ENCODE measurements around the gene MTF2. TPM values are rescaled to one million over a fixed set of nuclear protein-coding genes. Genes with fewer than 3 reads are reported as not detected.
"Not testable (repeated sequence)": the region's sequence is repeated elsewhere in the genome, so short reads cannot be mapped to it uniquely, and the experiment has no call there.

MTF2 gene
- total and polyA plus RNA-seq, 4 donors = 30.8 to 44.8 (median 37.7) TPM

DNA sequence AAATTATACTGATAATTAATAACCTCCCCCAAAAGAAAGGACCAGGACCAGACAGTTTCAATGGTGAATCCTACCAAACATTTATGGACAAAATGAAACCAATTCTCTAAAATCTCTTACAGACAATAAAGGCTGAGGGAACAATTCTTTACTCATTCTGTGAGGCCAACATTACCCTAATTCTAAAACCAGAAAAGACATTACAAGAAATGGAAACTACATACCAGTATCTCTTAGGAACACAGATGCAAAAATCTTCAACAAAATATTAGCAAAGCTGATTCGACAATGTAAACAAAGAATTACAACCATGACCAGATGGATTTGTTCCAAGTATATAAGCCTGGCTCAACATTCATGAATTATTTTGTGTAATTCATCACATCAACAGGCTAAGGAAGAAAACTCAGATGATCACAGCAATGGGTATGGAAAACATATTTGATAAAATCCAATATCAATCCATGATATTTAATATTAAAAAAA, 92.5 kb downstream of the MTF2 start:
- no peaks in the 10 kb centered on the region for H3K27me3 ChIP-seq (ENCODE audit: control insufficient read depth, insufficient read depth, low read length)
- WGBS (ENCODE audit: insufficient coverage) = no CpG with 5 or more reads among the region's 1 CpG
- peaks cover 5% of the 10 kb centered on the region for H3K9me3 ChIP-seq (ENCODE audit: control insufficient read depth, insufficient read depth, low read length)
- no peak for DNase-seq (ENCODE audit: low read depth in 4 of 6, low spot score in 6 of 6)
- H3K36me3 ChIP-seq (ENCODE audit: control insufficient read depth, insufficient read depth, low read length) = peaks cover 7% of the 10 kb centered on the region
- no peak overlapping the region for H3K4me3 ChIP-seq (ENCODE audit: low read depth, low read length)
- no peak overlapping the region for H3K27ac ChIP-seq (ENCODE audit: low read depth, low read length)
- H3K4me1 ChIP-seq (ENCODE audit: control insufficient read depth, insufficient read depth, low read length) = no peaks in the 10 kb centered on the region

GRCh38 chr1:93172778-93173177, 93.7 kb downstream of the MTF2 start:
- peaks cover 7% of the 10 kb centered on the region for H3K36me3 ChIP-seq (ENCODE audit: control insufficient read depth, insufficient read depth, low read length)
- no CpG with 5 or more reads among the region's 1 CpG for WGBS (ENCODE audit: insufficient coverage)
- H3K27me3 ChIP-seq (ENCODE audit: control insufficient read depth, insufficient read depth, low read length) = no peaks in the 10 kb centered on the region
- peaks cover 4% of the 10 kb centered on the region for H3K4me1 ChIP-seq (ENCODE audit: control insufficient read depth, insufficient read depth, low read length)
- H3K9me3 ChIP-seq (ENCODE audit: control insufficient read depth, insufficient read depth, low read length) = peaks cover 3% of the 10 kb centered on the region
- no peak overlapping the region for H3K27ac ChIP-seq (ENCODE audit: low read depth, low read length)
- no peak for DNase-seq (ENCODE audit: low read depth in 4 of 6, low spot score in 6 of 6)
- no peak overlapping the region for H3K4me3 ChIP-seq (ENCODE audit: low read depth, low read length)

DNA sequence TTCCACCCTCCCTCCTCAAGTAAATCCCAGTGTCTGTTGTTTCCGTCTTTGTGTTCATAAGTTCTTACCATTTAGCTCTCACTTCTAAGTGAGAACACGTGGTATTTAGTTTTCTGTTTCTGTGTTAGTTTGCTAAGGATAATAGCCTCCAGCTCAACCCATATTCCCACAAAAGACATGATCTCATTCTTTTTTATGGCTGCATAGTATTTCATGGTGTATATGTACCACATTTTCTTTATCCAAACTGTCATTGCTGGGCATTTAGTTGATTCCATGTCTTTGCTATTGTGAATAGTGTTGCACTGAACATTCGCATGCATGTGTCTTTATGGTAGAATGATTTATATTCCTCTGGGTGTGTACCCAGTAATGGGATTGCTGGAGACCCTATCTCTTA, 95.6 kb downstream of the MTF2 start:
- H3K4me3 ChIP-seq (ENCODE audit: low read depth, low read length); H3K27me3 ChIP-seq (ENCODE audit: control insufficient read depth, insufficient read depth, low read length); H3K27ac ChIP-seq (ENCODE audit: low read depth, low read length); H3K9me3 ChIP-seq (ENCODE audit: control insufficient read depth, insufficient read depth, low read length); H3K4me1 ChIP-seq (ENCODE audit: control insufficient read depth, insufficient read depth, low read length); H3K36me3 ChIP-seq (ENCODE audit: control insufficient read depth, insufficient read depth, low read length); DNase-seq (ENCODE audit: low read depth in 4 of 6, low spot score in 6 of 6): not testable (repeated sequence)
- no CpG with 5 or more reads among the region's 3 CpGs for WGBS (ENCODE audit: insufficient coverage)

- H3K27me3 ChIP-seq (ENCODE audit: control insufficient read depth, insufficient read depth, low read length) = no peaks in the 10 kb centered on the region
- peak overlapping the region; percentile 99 for H3K4me3 ChIP-seq (ENCODE audit: low read depth, low read length)
- H3K27ac ChIP-seq (ENCODE audit: low read depth, low read length) = peak overlapping the region; percentile 37
- WGBS (ENCODE audit: insufficient coverage) = 48% methylated on average over 4 of the region's 4 CpGs
- peaks cover 11% of the 10 kb centered on the region for H3K4me1 ChIP-seq (ENCODE audit: control insufficient read depth, insufficient read depth, low read length)
- H3K9me3 ChIP-seq (ENCODE audit: control insufficient read depth, insufficient read depth, low read length) = no peaks in the 10 kb centered on the region
- H3K36me3 ChIP-seq (ENCODE audit: control insufficient read depth, insufficient read depth, low read length) = no peaks in the 10 kb centered on the region
- peak in 2 of 6 donors; percentile 5 to 6 for DNase-seq (ENCODE audit: low read depth in 4 of 6, low spot score in 6 of 6)
Measured at GRCh38 chr1:93177991-93178390, 98.9 kb downstream of the MTF2 start.

DNA sequence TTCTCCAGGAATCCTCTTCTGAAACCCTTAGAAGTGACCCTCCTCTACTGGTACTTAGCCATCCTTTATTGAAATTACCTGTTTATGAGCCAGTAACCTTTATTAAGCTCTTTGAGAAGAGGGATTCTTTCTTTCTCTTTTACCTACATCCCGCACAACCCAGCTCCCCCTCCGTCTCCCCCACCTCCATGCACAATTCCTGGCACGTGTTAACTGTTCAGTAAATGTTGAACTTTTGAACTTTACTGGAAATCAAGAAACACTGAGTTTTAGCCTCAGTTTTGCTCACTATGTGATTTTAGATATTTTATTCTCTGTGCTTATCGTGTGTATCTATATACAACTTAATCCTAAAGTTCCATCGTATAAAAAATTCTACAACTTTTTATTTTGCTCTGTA, 99.3 kb downstream of the MTF2 start:
- Histone ChIP-seq H3K36me3 (ENCODE audit: control insufficient read depth, insufficient read depth, low read length) (no peaks in the 10 kb centered on the region), H3K4me1 (ENCODE audit: control insufficient read depth, insufficient read depth, low read length) (peaks cover 11% of the 10 kb centered on the region), H3K27me3 (ENCODE audit: control insufficient read depth, insufficient read depth, low read length) (no peaks in the 10 kb centered on the region), H3K4me3 (ENCODE audit: low read depth, low read length) (peak overlapping the region; percentile 99), H3K27ac (ENCODE audit: low read depth, low read length) (peak overlapping the region; percentile 37), H3K9me3 (ENCODE audit: control insufficient read depth, insufficient read depth, low read length) (no peaks in the 10 kb centered on the region)
- peak in 2 of 6 donors; percentile 3 to 8 for DNase-seq (ENCODE audit: low read depth in 4 of 6, low spot score in 6 of 6)
- no CpG with 5 or more reads among the region's 5 CpGs for WGBS (ENCODE audit: insufficient coverage)

GRCh38 chr1:93179886-93180722, 101.0 kb downstream of the MTF2 start, which contains the start of gene TMED5:
TMED5 (minus strand) TSS chr1:93180413; CDS start chr1:93180242, 171 bp downstream.
- H3K27me3 ChIP-seq (ENCODE audit: control insufficient read depth, insufficient read depth, low read length) = no peaks in the 10 kb centered on the region
- H3K36me3 ChIP-seq (ENCODE audit: control insufficient read depth, insufficient read depth, low read length) = no peaks in the 10 kb centered on the region
- H3K4me3 ChIP-seq (ENCODE audit: low read depth, low read length) = peak within 1 kb of the TSS; percentile 99
- peak within 1 kb of the TSS; percentile 100 for H3K27ac ChIP-seq (ENCODE audit: low read depth, low read length)
- DNase-seq (ENCODE audit: low read depth in 4 of 6, low spot score in 6 of 6) = peak; percentile 93 to 99 (median 96)
- H3K4me1 ChIP-seq (ENCODE audit: control insufficient read depth, insufficient read depth, low read length) = peaks cover 11% of the 10 kb centered on the region
- H3K9me3 ChIP-seq (ENCODE audit: control insufficient read depth, insufficient read depth, low read length) = no peaks in the 10 kb centered on the region
- 0% methylated on average over 78 of the region's 78 CpGs for WGBS (ENCODE audit: insufficient coverage)

GRCh38 chr1:93180723-93181613, 101.9 kb downstream of the MTF2 start, which contains the start of gene CCDC18:
CCDC18 (plus strand) TSS chr1:93180724; CDS start chr1:93183362, 2,638 bp downstream.
- peak within 1 kb of the TSS; percentile 100 for H3K27ac ChIP-seq (ENCODE audit: low read depth, low read length)
- H3K36me3 ChIP-seq (ENCODE audit: control insufficient read depth, insufficient read depth, low read length) = no peaks in the 10 kb centered on the region
- H3K4me3 ChIP-seq (ENCODE audit: low read depth, low read length) = peak within 1 kb of the TSS; percentile 99
- WGBS (ENCODE audit: insufficient coverage) = 5% methylated on average over 25 of the region's 43 CpGs
- no peaks in the 10 kb centered on the region for H3K27me3 ChIP-seq (ENCODE audit: control insufficient read depth, insufficient read depth, low read length)
- H3K9me3 ChIP-seq (ENCODE audit: control insufficient read depth, insufficient read depth, low read length) = no peaks in the 10 kb centered on the region
- DNase-seq (ENCODE audit: low read depth in 4 of 6, low spot score in 6 of 6) = no peak
- H3K4me1 ChIP-seq (ENCODE audit: control insufficient read depth, insufficient read depth, low read length) = peaks cover 11% of the 10 kb centered on the region

DNA sequence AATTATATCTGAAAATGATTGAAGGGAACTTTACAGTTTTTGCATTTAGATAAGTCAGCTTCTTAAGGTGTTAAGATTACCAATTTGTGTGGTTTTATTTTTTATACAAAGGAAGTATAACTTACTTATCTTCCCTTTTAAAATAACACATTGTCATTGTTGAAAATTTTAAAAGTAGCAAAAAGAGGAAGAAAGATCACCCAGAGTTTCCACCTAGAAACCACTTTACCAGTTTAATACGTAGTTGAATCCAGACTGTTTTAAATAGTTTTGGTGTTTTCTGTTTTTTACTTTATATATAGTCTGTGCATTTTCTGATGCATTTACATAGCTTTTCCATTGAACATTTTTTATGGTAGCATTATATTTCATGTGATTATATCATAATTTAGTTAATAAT, 107.6 kb downstream of the MTF2 start:
- H3K27me3 ChIP-seq (ENCODE audit: control insufficient read depth, insufficient read depth, low read length) = no peaks in the 10 kb centered on the region
- no peaks in the 10 kb centered on the region for H3K9me3 ChIP-seq (ENCODE audit: control insufficient read depth, insufficient read depth, low read length)
- H3K4me3 ChIP-seq (ENCODE audit: low read depth, low read length) = no peak overlapping the region
- H3K36me3 ChIP-seq (ENCODE audit: control insufficient read depth, insufficient read depth, low read length) = no peaks in the 10 kb centered on the region
- no peak for DNase-seq (ENCODE audit: low read depth in 4 of 6, low spot score in 6 of 6)
- H3K4me1 ChIP-seq (ENCODE audit: control insufficient read depth, insufficient read depth, low read length) = no peaks in the 10 kb centered on the region
- no CpG with 5 or more reads among the region's 1 CpG for WGBS (ENCODE audit: insufficient coverage)
- H3K27ac ChIP-seq (ENCODE audit: low read depth, low read length) = no peak overlapping the region
